Erythroblast (primary cell): ENCODE measurements around the gene ADORA2A.

Source experiments
- GATA1 ChIP-seq: IDR thresholded peaks from 2 replicates; pipeline ENCODE4 v1.6.1; 2011; ENCODE audit warnings: low read depth, mild to moderate bottlenecking, control low read depth, low read length, moderate library complexity
- POLR2A ChIP-seq: IDR thresholded peaks from 2 replicates; pipeline ENCODE4 v1.6.1; 2011; ENCODE audit warnings: mild to moderate bottlenecking, low read length

DNA sequence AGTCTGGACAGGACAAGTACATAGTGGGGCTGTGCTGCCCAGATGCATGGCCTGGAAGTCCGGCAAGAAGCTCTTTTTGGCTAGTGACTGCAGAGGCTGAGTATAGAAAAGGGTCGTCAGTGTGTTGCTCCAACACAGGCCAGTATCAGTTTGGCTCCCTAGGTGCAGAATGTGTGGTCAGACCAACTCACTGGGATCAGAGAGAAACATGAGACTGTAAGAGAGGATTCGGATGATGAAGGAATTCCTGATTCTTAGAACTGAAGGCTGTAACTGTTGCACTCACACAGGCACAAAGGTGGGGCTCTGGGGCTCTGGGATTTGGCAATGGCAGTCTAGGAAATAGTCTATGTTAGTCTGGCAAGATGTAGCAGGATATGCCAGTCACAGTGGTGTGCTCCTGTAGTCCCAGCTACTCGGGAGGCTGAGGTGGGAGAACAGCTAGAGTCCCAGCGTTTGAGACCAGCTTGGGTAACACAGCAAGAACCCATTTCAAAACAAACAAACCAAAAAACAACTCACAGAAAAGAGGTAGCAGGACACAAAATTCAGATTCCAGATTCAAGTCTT, 56.7 kb downstream of the ADORA2A start:
- TF ChIP-seq GATA1 (no peak), POLR2A (no peak)
